IMR-90 (cell line): ENCODE measurements around the gene ANAPC5. TPM values are rescaled to one million over a fixed set of nuclear protein-coding genes. Genes with fewer than 3 reads are reported as not detected.

Experiments
- ATAC-seq: fragments of 200-7000 bp; cut with Tn5 transposase; 2 replicates; pipeline ENCODE4 v1.9.1; 2020; ENCODE audit warnings: low read depth, mild to moderate bottlenecking, moderate library complexity
- BruUV-seq: library from RNA; stranded (reverse); fragments of 400-500 nt; replicated peaks from 2 replicates; lab custom pipeline; 2021; lab: Mats Ljungman, UMichigan
- CTCF ChIA-PET: fragments of 300-600 bp; formaldehyde crosslinking; extraction: SDS; loops from one replicate; lab custom pipeline; 2021; ENCODE audit warnings: antibody characterized with exemption; lab: Yijun Ruan, JAX
- POLR2A ChIA-PET: fragments of 300-600 bp; sonication (Branson Sonifier 250); formaldehyde crosslinking; loops from one replicate; lab custom pipeline; 2022; ENCODE audit warnings: antibody characterized with exemption; ENCODE audit not compliant: unreplicated experiment; lab: Charles Lee
- DNase-seq: peaks from one replicate; pipeline ENCODE4 v3.0.0; 2013
- H2AFZ ChIP-seq: replicated peaks from 2 replicates; pipeline ENCODE3; 2013; ENCODE audit warnings: low read length, mild to moderate bottlenecking; ENCODE audit not compliant: poor library complexity
- H2AK5ac ChIP-seq: 2 replicates; pipeline ENCODE4 v1.6.1; 2013; ENCODE audit warnings: low read depth, low read length, inconsistent platforms
- H2AK9ac ChIP-seq: replicated peaks from 2 replicates; pipeline ENCODE3; 2013; ENCODE audit warnings: mild to moderate bottlenecking, low read depth, low read length, moderate library complexity; ENCODE audit not compliant: poor library complexity
- H2BK120ac ChIP-seq: 2 replicates; pipeline ENCODE4 v1.6.1; 2013; ENCODE audit warnings: low read depth, low read length, inconsistent platforms
- H2BK15ac ChIP-seq: 3 replicates; pipeline ENCODE4 v1.6.1; 2013; ENCODE audit warnings: low read depth, low read length, inconsistent platforms
- H2BK20ac ChIP-seq: 2 replicates; pipeline ENCODE4 v1.6.1; 2013; ENCODE audit warnings: low read depth, mild to moderate bottlenecking, inconsistent platforms, low read length, moderate library complexity
- H2BK5ac ChIP-seq: 2 replicates; pipeline ENCODE4 v1.6.1; 2013; ENCODE audit warnings: mild to moderate bottlenecking, low read depth, low read length, inconsistent platforms; ENCODE audit not compliant: poor library complexity, severe bottlenecking
- H3K14ac ChIP-seq: replicated peaks from 2 replicates; pipeline ENCODE4 v1.6.1; 2013; ENCODE audit warnings: low read depth, low read length, inconsistent platforms
- H3K18ac ChIP-seq: 2 replicates; pipeline ENCODE4 v1.6.1; 2013; ENCODE audit warnings: low read depth, low read length, control low read depth
- H3K23ac ChIP-seq: 2 replicates; pipeline ENCODE4 v1.6.1; 2013; ENCODE audit warnings: low read depth, low read length, inconsistent platforms
- H3K27ac ChIP-seq: 2 replicates; pipeline ENCODE4 v1.5.1; 2013; ENCODE audit warnings: mild to moderate bottlenecking, control low read depth, low read length; ENCODE audit not compliant: insufficient read depth
- H3K27me3 ChIP-seq: 2 replicates; pipeline ENCODE4 v1.6.1; 2013; ENCODE audit warnings: low read length; ENCODE audit not compliant: control insufficient read depth, insufficient read depth
- H3K36me3 ChIP-seq: 2 replicates; pipeline ENCODE4 v1.6.1; 2013; ENCODE audit warnings: low read length, mixed read lengths; ENCODE audit not compliant: control insufficient read depth, insufficient read depth
- H3K4ac ChIP-seq: 2 replicates; pipeline ENCODE4 v1.6.1; 2013; ENCODE audit warnings: low read depth, low read length, inconsistent platforms
- H3K4me1 ChIP-seq: 2 replicates; pipeline ENCODE4 v1.6.1; 2013; ENCODE audit warnings: low read length, mixed read lengths; ENCODE audit not compliant: control insufficient read depth, insufficient read depth
- H3K4me2 ChIP-seq: 2 replicates; pipeline ENCODE4 v1.6.1; 2013; ENCODE audit warnings: low read depth, mild to moderate bottlenecking, control low read depth, low read length, moderate library complexity
- H3K4me3 ChIP-seq: 2 replicates; pipeline ENCODE4 v1.5.1; 2013; ENCODE audit warnings: low read depth, mild to moderate bottlenecking, control low read depth, low read length, moderate library complexity; ENCODE audit not compliant: insufficient read depth
- H3K56ac ChIP-seq: 2 replicates; pipeline ENCODE4 v1.6.1; 2013; ENCODE audit warnings: low read length, inconsistent platforms; ENCODE audit not compliant: insufficient read depth; ENCODE audit errors: extremely low read depth
- H3K79me1 ChIP-seq, 2 experiments: 2 replicates each; pipeline ENCODE4 v1.6.1; 2013; ENCODE audit warnings: low read length in 2 of 2, inconsistent platforms in 1 of 2, low read depth in 1 of 2
- H3K9ac ChIP-seq: 2 replicates; pipeline ENCODE4 v1.6.1; 2013; ENCODE audit warnings: low read depth, low read length, control low read depth
- H3K9me1 ChIP-seq: 2 replicates; pipeline ENCODE4 v1.6.1; 2013; ENCODE audit warnings: low read length, inconsistent platforms; ENCODE audit not compliant: insufficient read depth
- H3K9me3 ChIP-seq: 2 replicates; pipeline ENCODE4 v1.6.1; 2013; ENCODE audit warnings: low read length; ENCODE audit not compliant: control insufficient read depth, insufficient read depth
- H4K20me1 ChIP-seq: 2 replicates; pipeline ENCODE4 v1.6.1; 2013; ENCODE audit warnings: low read length, inconsistent platforms; ENCODE audit not compliant: insufficient read depth
- H4K5ac ChIP-seq: 2 replicates; pipeline ENCODE4 v1.6.1; 2013; ENCODE audit warnings: mild to moderate bottlenecking, low read depth, low read length, control low read depth
- H4K8ac ChIP-seq, 2 experiments: 2 replicates each; pipeline ENCODE4 v1.6.1; 2013; ENCODE audit warnings: low read depth in 2 of 2, low read length in 2 of 2, control low read depth in 1 of 2, inconsistent platforms in 1 of 2
- H4K91ac ChIP-seq: 2 replicates; pipeline ENCODE4 v1.6.1; 2013; ENCODE audit warnings: low read depth, low read length, inconsistent platforms; ENCODE audit not compliant: insufficient read depth
- BHLHE40 ChIP-seq: fragments of 150-350 bp; IDR thresholded peaks from 2 replicates; pipeline ENCODE4 v1.6.1; 2016; ENCODE audit warnings: mild to moderate bottlenecking, low read depth, low read length
- CEBPB ChIP-seq: IDR thresholded peaks from 2 replicates; pipeline ENCODE4 v1.6.1; 2012; ENCODE audit warnings: low read depth, low read length, improper control_type of control experiment
- CHD1 ChIP-seq: IDR thresholded peaks from 2 replicates; pipeline ENCODE4 v1.6.1; 2012; ENCODE audit warnings: low read depth, low read length, improper control_type of control experiment
- CTCF ChIP-seq: conservative IDR thresholded peaks from 2 replicates; pipeline ENCODE4 v1.5.1; 2012; ENCODE audit warnings: mild to moderate bottlenecking, low read depth, low read length, improper control_type of control experiment
- ELK1 ChIP-seq: fragments of 150-350 bp; IDR thresholded peaks from 2 replicates; pipeline ENCODE4 v1.6.1; 2016; ENCODE audit warnings: low read depth, mild to moderate bottlenecking, low read length, moderate library complexity, borderline replicate concordance
- FOS ChIP-seq: fragments of 150-350 bp; IDR thresholded peaks from 2 replicates; pipeline ENCODE4 v1.6.1; 2016; ENCODE audit warnings: low read depth, low read length
- MAFK ChIP-seq: IDR thresholded peaks from 2 replicates; pipeline ENCODE4 v1.6.1; 2012; ENCODE audit warnings: low read depth, low read length, improper control_type of control experiment
- MAZ ChIP-seq: IDR thresholded peaks from 2 replicates; pipeline ENCODE4 v1.6.1; 2012; ENCODE audit warnings: low read depth, mild to moderate bottlenecking, low read length, improper control_type of control experiment, moderate library complexity, borderline replicate concordance
- MXI1 ChIP-seq: IDR thresholded peaks from 2 replicates; pipeline ENCODE4 v1.6.1; 2012; ENCODE audit warnings: low read depth, mild to moderate bottlenecking, low read length, moderate library complexity, borderline replicate concordance
- NFE2L2 ChIP-seq: fragments of 150-350 bp; IDR thresholded peaks from 2 replicates; pipeline ENCODE4 v1.6.1; 2016; ENCODE audit warnings: low read depth, mild to moderate bottlenecking, low read length
- POLR2A ChIP-seq: IDR thresholded peaks from 2 replicates; pipeline ENCODE4 v1.6.1; 2012; ENCODE audit warnings: mild to moderate bottlenecking, low read depth, low read length
- RAD21 ChIP-seq: IDR thresholded peaks from 2 replicates; pipeline ENCODE4 v1.6.1; 2012; ENCODE audit warnings: low read length, improper control_type of control experiment
- RCOR1 ChIP-seq: IDR thresholded peaks from 2 replicates; pipeline ENCODE4 v1.6.1; 2012; ENCODE audit warnings: mild to moderate bottlenecking, low read length, improper control_type of control experiment; ENCODE audit not compliant: insufficient replicate concordance
- RFX5 ChIP-seq: IDR thresholded peaks from 2 replicates; pipeline ENCODE4 v1.8.0; 2012; ENCODE audit warnings: low read depth, mild to moderate bottlenecking, low read length, moderate library complexity
- SMC3 ChIP-seq: fragments of 150-350 bp; IDR thresholded peaks from 2 replicates; pipeline ENCODE4 v1.6.1; 2016; ENCODE audit warnings: low read depth, mild to moderate bottlenecking, antibody characterized with exemption, low read length, moderate library complexity
- USF2 ChIP-seq: fragments of 150-350 bp; IDR thresholded peaks from 2 replicates; pipeline ENCODE4 v1.6.1; 2017; ENCODE audit warnings: mild to moderate bottlenecking, antibody characterized with exemption, low read length, low read depth
- WGBS, 2 experiments: methylation state at CpG; one replicate each; pipeline versions ENCODE4 v1.1.5 to v1.1.7; 2013; ENCODE audit warnings: missing lambda C conversion rate in 2 of 2; ENCODE audit not compliant: insufficient read length in 1 of 2; ENCODE audit errors: extremely low coverage in 2 of 2; 5-methylcytosine and 5-hydroxymethylcytosine counted together
- dilution Hi-C: fragments of 300-500 bp; cut with HindIII; formaldehyde crosslinking; loops from one replicate; pipeline ENCODE4 v1.14.3; 2018; ENCODE audit warnings: low sequenced_read_pairs; ENCODE audit not compliant: unreplicated experiment
- in situ Hi-C: fragments of 300-500 bp; cut with MboI; formaldehyde crosslinking; loops from 3 replicates; pipeline ENCODE4 v1.14.3; 2019; ENCODE audit warnings: low sequenced_read_pairs, inconsistent platforms, mixed read lengths
- intact Hi-C: fragments of 100-400 bp; cut with micrococcal nuclease; formaldehyde crosslinking; loops from 2 replicates; pipeline ENCODE4 v1.10.0; 2022
- polyA plus RNA-seq, 3 experiments: library from polyadenylated mRNA; depleted of rRNA; stranded (reverse); fragments of >200 nt; gene quantifications; 2 replicates each; pipeline ENCODE4 v1.2.3, GENCODE V29; 2012; ENCODE audit warnings: low replicate concordance in 1 of 3
- total RNA-seq: library from RNA; depleted of rRNA; stranded (reverse); fragments of >200 nt; gene quantifications from 2 replicates; pipeline ENCODE4 v1.2.3, GENCODE V29; 2012

The ANAPC5 gene
- total and polyA plus RNA-seq, 2 of the 4 experiments (the other 2 are of a cell fraction) = 157 to 211 TPM

- no peak for DNase-seq
- Histone ChIP-seq H2BK120ac (no peak overlapping the region), H3K9me1 (no peaks in the 10 kb centered on the region), H3K23ac (no peak overlapping the region), H3K27me3 (no peaks in the 10 kb centered on the region), H4K91ac (no peak overlapping the region), H3K36me3 (peaks cover 41% of the 10 kb centered on the region), H2AK5ac (no peak overlapping the region), H2AK9ac (no peak overlapping the region), H3K4me1 (no peaks in the 10 kb centered on the region), H3K9me3 (no peaks in the 10 kb centered on the region), H3K56ac (no peak overlapping the region), H4K20me1 (no peaks in the 10 kb centered on the region), H3K4ac (no peak overlapping the region), H3K18ac (no peak overlapping the region), H3K4me3 (no peak overlapping the region), H2BK15ac (no peak overlapping the region), H2AFZ (no peak overlapping the region), H3K4me2 (no peak overlapping the region), H3K14ac (no peak overlapping the region), H2BK20ac (no peak overlapping the region), H3K9ac (no peak overlapping the region), H3K27ac (no peak overlapping the region), H2BK5ac (no peak overlapping the region), H4K8ac (no peak overlapping the region), H4K5ac (no peak overlapping the region), H3K79me1 (no peaks in the 10 kb centered on the region)
- ChIA-PET CTCF (no interaction called here), POLR2A (no interaction called here)
- intact Hi-C loops (no loop called here), in situ Hi-C loops (no loop called here), dilution Hi-C loops (no loop called here)
- no peak for ATAC-seq
- WGBS, 2 experiments = 83% methylated on average over 6 of the region's 6 CpGs; no CpG with 5 or more reads in 1 of the 2 experiments
- no TSS peak for BruUV-seq
- TF ChIP-seq RAD21 (no peak), BHLHE40 (no peak), ELK1 (no peak), CTCF (no peak), RCOR1 (no peak), MAFK (no peak), NFE2L2 (no peak), CEBPB (no peak), FOS (no peak), POLR2A (no peak), USF2 (no peak), MAZ (no peak), RFX5 (no peak), CHD1 (no peak), MXI1 (no peak), SMC3 (no peak)
Measured at GRCh38 chr12:121261398-121261797, 90.8 kb downstream of the ANAPC5 start.
